Measurements from ENCODE around the gene EMC8. TPM values are rescaled to one million over a fixed set of nuclear protein-coding genes. Genes with fewer than 3 reads are reported as not detected.
A peak's percentile ranks its signal among the peaks of the same experiment; 100 is the strongest.

The EMC8 gene
- total and polyA plus RNA-seq, 2 donors (not counting 1 experiment from before 2014, with no cell fraction given) = 22.1 to 33.1 TPM

GRCh38 chr16:85783441-85783840 is 15.9 kb downstream of the EMC8 start:
- 82% methylated on average over 8 of the region's 8 CpGs for WGBS (ENCODE audit: insufficient coverage)
- H3K4me3 Mint-ChIP-seq = no peak overlapping the region

GRCh38 chr16:85782451-85782850 is 16.9 kb downstream of the EMC8 start:
- ChIA-PET POLR2A (interaction anchor here (1.2 kb wide), 1 partner anchor 47 kb away, joined by 5 read pairs; no protein-coding TSS in a partner anchor), CTCF (no interaction called here)
- Mint-ChIP-seq H3K9me3 (ENCODE audit: insufficient read depth) (no peaks in the 10 kb centered on the region), H3K27me3 (no peaks in the 10 kb centered on the region), H3K4me3 (no peak overlapping the region), H3K4me1 (peaks cover 5% of the 10 kb centered on the region), H3K27ac (peak overlapping the region; percentile 37)
- Histone ChIP-seq H3K27me3 (replicated peaks in 1 of 4; ENCODE audit: control extremely low read depth in 1 of 4, control insufficient read depth in 3 of 4, insufficient read depth in 4 of 4, low read length in 3 of 4) (no peaks in the 10 kb centered on the region), H2AFZ (ENCODE audit: insufficient read depth, low read depth, low read length, poor library complexity, severe bottlenecking) (no peak overlapping the region), H3K4me2 (replicated peaks; ENCODE audit: low read depth, low read length, poor library complexity, severe bottlenecking) (no peak overlapping the region), H3K4me1 (ENCODE audit: control insufficient read depth in 2 of 2, insufficient read depth in 2 of 2, low read length in 2 of 2) (no peaks in the 10 kb centered on the region), H3K36me3 (replicated peaks in 1 of 2; ENCODE audit: control extremely low read depth in 1 of 2, control insufficient read depth in 1 of 2, extremely low read depth in 1 of 2, insufficient read depth in 2 of 2, low read length in 1 of 2) (peaks cover 4 to 73% of the 10 kb centered on the region in 2 experiments), H3K27ac (ENCODE audit: low read length in 2 of 2) (no peak overlapping the region), H4K20me1 (ENCODE audit: control insufficient read depth, insufficient read depth, low read length, poor library complexity, severe bottlenecking) (peaks cover 30% of the 10 kb centered on the region), H3K4me3 (ENCODE audit: control extremely low read depth in 1 of 5, extremely low read depth in 1 of 5, insufficient read depth in 1 of 5, low read depth in 2 of 5, low read length in 4 of 5) (no peak overlapping the region), H3K9ac (ENCODE audit: low read length) (no peak overlapping the region), H3K79me2 (ENCODE audit: control insufficient read depth, insufficient read depth, low read length) (peaks cover 22% of the 10 kb centered on the region), H3K9me3 (ENCODE audit: control extremely low read depth in 1 of 3, control insufficient read depth in 2 of 3, insufficient read depth in 1 of 3, low read length in 2 of 3) (no peaks in the 10 kb centered on the region)
- TF ChIP-seq EZH2 (IDR thresholded peaks at IDR 0.05; ENCODE audit: borderline replicate concordance, insufficient read depth, low read depth, low read length, poor library complexity, severe bottlenecking) (no peak), CTCF (IDR thresholded peaks at IDR 0.05) (no peak)
- no peak for ATAC-seq (ENCODE audit: low read depth)
- DNase-seq = no peak
- intact Hi-C loops (cut with micrococcal nuclease) = no loop called here
- 92% methylated on average over 6 of the region's 6 CpGs for WGBS (ENCODE audit: insufficient coverage)

More at GRCh38 chr16:85783441-85783840, 15.9 kb downstream of the EMC8 start:
- Histone ChIP-seq H2AFZ (ENCODE audit: insufficient read depth, low read depth, low read length, poor library complexity, severe bottlenecking) (no peak overlapping the region), H3K36me3 (replicated peaks in 1 of 2; ENCODE audit: control extremely low read depth in 1 of 2, control insufficient read depth in 1 of 2, extremely low read depth in 1 of 2, insufficient read depth in 2 of 2, low read length in 1 of 2) (peaks cover 4 to 74% of the 10 kb centered on the region in 2 experiments), H4K20me1 (ENCODE audit: control insufficient read depth, insufficient read depth, low read length, poor library complexity, severe bottlenecking) (peaks cover 32% of the 10 kb centered on the region), H3K9ac (ENCODE audit: low read length) (no peak overlapping the region), H3K27ac (ENCODE audit: low read length in 2 of 2) (no peak overlapping the region), H3K4me3 (ENCODE audit: control extremely low read depth in 1 of 5, extremely low read depth in 1 of 5, insufficient read depth in 1 of 5, low read depth in 2 of 5, low read length in 4 of 5) (no peak overlapping the region), H3K4me1 (ENCODE audit: control insufficient read depth in 2 of 2, insufficient read depth in 2 of 2, low read length in 2 of 2) (no peaks in the 10 kb centered on the region), H3K9me3 (ENCODE audit: control extremely low read depth in 1 of 3, control insufficient read depth in 2 of 3, insufficient read depth in 1 of 3, low read length in 2 of 3) (no peaks in the 10 kb centered on the region), H3K27me3 (replicated peaks in 1 of 4; ENCODE audit: control extremely low read depth in 1 of 4, control insufficient read depth in 3 of 4, insufficient read depth in 4 of 4, low read length in 3 of 4) (no peaks in the 10 kb centered on the region), H3K4me2 (replicated peaks; ENCODE audit: low read depth, low read length, poor library complexity, severe bottlenecking) (no peak overlapping the region), H3K79me2 (ENCODE audit: control insufficient read depth, insufficient read depth, low read length) (peaks cover 31% of the 10 kb centered on the region)
- ATAC-seq (ENCODE audit: low read depth) (no peak), DNase-seq (no peak)
- Mint-ChIP-seq H3K27ac (no peak overlapping the region), H3K9me3 (ENCODE audit: insufficient read depth) (no peaks in the 10 kb centered on the region), H3K4me1 (peaks cover 5% of the 10 kb centered on the region), H3K27me3 (no peaks in the 10 kb centered on the region)
- intact Hi-C loops (cut with micrococcal nuclease) = no loop called here
- CTCF ChIA-PET = no interaction called here
- POLR2A ChIA-PET = interaction anchor here (0.6 kb wide), 1 partner anchor 234 kb away, joined by 3 read pairs; no protein-coding TSS in a partner anchor
- TF ChIP-seq CTCF (IDR thresholded peaks at IDR 0.05) (no peak), EZH2 (IDR thresholded peaks at IDR 0.05; ENCODE audit: borderline replicate concordance, insufficient read depth, low read depth, low read length, poor library complexity, severe bottlenecking) (no peak)
